ENCODE results near the gene ATAD2B.

ATAD2B gene

DNA sequence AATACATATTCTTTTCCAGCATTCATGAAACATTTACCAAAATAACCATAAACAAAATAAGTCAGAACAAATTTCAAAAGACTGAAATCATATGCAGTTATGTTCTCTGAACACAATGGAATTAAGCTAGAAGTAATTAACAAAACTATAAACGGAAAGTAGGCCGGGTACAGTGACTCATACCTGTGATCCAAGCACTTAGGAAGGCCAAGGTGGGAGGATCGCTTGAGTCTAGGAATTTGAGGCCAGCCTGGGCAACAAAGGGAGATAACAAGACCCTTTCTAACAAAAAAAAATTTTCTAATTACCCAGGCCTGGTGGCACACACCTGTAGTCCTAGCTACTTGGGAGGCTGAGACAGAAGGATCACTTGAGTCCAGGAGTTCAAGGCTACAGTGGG lies 14.9 kb downstream of the ATAD2B start:
- DNase-seq (ENCODE audit: low read depth), result no peak

DNA sequence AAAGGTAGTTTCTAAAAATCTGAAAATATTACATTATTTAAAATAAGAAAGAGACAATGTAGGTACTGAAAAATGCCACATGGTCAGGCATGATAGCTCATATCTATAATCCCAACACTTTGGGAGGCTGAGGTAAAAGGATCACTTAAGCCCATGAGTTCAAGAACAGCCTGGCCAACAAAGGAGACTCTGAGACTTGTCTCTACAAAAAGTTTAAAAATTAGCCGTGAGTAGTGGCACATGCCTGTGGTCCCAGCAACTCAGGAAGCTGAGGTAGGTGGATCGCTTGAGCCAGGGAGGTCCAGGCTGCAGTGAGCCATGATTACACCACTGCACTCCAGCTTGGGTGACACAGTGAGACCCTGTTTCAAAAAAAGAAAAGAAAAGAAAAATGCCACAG lies 21.8 kb downstream of the ATAD2B start:
- no peak for DNase-seq (ENCODE audit: low read depth)

DNA sequence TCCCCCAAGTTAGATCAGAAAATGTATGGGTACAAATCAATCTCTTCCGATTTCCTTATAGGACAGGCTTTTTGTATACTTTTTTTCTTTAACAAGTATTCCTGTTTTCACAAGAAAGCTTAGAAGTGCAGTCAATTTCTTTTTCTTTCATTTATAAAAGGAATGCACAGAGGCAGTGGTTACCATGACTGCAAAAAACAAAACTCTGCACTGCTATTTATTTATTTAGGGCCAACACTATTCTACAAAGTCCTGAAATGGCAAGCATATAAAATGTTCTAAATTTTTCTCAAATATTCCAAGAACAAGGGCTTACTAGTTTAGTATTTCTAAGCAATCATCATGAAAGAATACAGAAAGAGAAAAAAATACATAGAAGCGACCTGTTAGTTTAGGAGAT lies 22.2 kb downstream of the ATAD2B start:
- DNase-seq (ENCODE audit: low read depth), result peak; percentile 17

DNA sequence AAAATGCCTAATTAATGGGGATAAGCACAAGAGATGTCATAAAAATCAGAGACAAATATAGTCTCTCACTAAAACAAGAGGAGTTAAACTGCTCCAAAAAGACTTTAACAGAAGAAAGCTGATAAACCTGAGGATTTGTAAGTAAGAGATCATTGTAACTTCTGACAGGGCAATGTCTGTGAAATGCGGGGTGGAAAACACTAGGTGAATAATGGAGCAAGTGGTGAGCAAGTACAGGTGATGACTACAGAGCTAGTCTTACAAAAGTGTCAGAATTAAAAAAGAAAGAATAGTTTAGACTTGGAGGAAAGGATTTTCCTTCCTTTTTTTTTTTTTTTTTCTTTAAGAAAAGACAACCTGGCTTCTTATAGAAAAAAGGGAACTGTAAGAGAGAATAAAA lies 22.7 kb downstream of the ATAD2B start:
- DNase-seq (ENCODE audit: low read depth), result no peak

DNA sequence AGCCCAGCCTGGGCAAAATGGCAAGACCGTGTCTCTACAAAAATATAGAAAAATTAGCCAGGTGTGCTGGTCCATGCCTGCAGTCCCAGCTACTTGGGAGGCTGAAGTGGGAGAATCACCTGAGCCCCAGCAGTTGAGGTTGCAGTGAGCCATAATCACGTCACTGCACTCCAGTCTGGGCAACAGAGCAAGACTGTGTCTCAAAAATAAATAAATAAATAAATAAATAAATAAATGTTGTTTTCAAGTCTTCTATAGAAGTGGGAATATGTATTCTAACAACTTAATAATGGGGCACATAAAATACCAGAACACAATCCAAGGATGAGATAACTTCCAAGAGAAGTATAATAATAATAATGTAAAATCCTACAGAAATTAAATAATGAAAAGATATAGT lies 23.9 kb downstream of the ATAD2B start:
- DNase-seq (ENCODE audit: low read depth), result no peak

DNA sequence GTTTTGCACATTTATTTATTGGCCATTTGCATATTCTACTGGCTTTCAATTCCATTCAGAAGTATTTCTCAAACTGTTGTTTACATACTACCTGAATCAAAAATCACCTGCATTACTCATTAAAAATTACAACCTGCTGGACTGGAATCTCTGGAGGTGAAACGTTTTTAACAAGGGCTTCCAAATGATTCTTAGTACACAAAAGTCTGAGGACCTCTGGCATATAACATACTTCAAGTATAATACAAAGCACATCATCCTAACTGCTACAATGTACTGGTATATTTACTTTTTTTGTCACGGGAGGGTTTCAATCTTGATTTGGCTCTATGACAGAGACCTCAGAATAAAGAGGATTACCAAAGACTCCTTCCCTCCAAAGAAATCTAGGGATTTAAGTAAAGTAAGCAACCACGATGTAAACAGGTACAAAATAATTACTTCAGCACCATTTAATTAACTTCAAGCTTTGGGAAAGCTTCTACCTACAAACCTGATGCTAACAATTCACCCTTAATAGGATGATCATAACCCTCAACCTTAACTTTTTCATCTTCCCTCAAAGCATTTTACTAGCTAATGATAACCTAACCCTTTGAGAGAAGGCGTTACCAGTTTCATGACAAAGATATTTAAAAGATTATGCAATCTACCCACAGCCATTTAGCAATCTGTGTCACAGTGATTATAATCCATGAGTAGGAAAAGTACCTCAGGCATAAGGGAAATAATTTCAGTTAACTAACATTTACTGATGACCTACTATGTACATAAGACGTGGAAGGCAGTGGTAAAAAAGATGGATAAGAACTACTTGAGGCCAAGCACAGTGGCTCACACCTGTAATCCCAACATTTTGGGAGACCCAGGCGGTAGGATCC lies 24.7 kb downstream of the ATAD2B start:
- no peak for DNase-seq (ENCODE audit: low read depth)

DNA sequence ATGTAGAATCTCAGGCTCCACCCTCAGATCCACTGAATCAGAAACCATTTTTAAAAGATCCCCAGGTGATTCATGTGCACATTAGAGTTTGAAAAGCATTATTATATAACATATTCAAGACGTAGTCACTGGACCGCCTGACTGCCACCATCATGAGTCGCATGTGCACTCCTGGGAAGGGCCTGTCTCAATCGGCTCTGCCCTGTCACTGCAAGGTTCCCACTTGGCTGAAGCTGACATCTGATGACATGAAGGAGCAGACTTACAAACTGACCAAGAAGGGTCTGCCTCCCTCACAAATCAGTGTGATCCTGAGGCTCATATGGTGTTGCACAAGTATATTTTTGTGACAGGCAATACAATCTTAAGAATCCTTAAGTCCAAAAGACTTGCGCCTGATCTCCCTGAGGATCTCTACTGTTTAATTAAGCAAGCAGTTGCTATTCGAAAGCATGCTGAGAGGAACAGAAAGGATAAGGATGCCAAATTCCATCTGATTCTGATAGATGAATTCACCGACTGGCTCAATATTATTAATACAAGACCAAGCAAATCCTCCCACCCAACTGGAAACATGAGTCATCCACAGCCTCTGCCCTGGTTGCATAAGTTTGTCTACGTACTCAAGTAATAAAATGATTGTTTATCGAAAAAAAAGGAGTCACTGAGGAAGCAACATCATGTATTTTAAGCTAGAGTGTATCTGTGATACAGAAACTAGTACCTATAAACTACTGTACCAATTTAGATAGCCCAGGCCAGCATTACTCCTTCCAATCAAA lies 26.2 kb downstream of the ATAD2B start:
- peak; percentile 66 for DNase-seq (ENCODE audit: low read depth)

DNA sequence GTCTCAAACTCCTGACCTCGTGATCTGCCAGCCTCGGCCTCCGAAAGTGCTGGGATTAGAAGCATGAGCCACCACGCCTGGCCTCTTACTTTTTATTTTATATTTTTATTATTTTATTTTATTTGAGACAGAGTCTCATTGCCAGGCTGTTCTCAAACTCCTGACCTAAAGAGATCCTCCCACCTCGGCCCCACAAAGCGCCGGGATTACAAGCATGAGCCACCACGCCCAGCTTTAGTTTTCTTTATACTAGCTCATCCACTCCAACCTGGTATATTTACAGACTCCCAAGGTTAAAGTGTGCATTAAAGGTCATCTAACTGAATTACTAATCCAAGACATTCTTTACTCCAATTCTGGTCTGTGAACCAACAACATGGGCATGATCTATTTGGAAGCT lies 26.8 kb downstream of the ATAD2B start:
- no peak for DNase-seq (ENCODE audit: low read depth)

DNA sequence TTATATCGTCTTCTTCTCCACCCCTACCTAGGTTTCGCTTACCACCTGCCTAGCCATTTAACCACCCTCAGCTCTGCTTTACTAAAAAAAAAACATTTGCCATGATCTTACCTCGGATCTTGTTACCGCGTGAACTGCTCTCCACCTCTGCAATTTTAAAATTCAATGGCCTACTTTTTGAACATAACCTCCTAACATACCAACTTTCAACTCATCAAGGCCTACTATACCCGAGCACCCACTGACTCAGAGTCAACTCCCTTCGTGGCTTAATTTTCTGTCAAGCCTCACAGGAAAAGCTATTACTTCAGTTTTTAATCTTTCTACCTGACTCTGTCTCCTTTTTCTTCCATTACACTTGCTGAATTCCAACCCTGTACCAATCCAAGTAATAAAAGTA lies 55.7 kb downstream of the ATAD2B start:
- no peak for DNase-seq (ENCODE audit: low read depth)

DNA sequence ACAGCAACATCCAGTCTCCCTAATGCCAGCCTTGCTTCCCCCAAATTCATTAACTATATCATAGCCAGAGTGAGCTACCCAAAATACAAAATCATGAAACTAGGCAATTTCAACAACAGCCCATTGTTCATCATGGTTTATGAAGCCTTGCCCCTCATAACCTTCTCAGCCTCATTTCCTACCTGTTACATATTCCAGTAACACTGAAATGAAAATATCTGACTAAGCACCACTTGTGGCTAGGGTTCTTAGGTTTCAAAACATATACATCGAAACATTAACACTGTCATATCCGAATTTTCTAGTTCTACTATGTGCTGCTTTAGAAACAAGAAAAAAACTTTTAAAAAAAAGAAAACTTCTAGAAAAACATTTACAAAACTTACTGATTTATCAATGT lies 59.5 kb downstream of the ATAD2B start:
- no peak for DNase-seq (ENCODE audit: low read depth)

DNA sequence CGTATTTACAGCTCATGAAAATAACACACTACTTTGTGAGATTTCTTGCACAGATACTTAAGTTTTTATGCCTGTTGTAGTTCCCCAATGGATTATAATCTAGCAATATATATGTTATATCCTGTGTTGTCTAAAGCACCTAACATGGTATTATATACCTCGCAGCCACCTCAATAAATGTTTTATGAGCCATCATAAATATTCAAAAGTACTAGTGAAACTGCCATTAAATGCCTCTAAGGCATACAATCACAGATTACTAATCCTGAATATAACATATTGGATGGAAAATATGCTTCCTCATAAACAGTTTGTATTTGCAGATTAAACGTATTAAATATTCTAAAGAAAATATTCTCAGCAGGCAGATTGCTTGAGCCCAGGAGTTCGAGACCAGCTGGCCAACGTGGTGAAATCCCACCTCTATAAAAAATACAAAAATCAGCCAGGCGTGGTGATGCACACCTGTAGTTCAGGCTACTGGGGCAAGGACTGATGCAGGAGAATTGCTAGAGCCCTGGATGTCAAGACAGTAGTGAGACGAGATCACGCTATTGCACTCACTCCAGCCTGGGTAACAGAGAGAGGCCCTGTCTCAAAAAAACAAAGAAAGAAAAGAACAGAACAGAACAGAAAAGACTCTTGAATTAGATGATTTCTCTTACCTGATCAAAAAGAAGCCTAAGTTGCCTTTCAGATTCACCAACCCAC lies 64.1 kb downstream of the ATAD2B start:
- no peak for DNase-seq (ENCODE audit: low read depth)

DNA sequence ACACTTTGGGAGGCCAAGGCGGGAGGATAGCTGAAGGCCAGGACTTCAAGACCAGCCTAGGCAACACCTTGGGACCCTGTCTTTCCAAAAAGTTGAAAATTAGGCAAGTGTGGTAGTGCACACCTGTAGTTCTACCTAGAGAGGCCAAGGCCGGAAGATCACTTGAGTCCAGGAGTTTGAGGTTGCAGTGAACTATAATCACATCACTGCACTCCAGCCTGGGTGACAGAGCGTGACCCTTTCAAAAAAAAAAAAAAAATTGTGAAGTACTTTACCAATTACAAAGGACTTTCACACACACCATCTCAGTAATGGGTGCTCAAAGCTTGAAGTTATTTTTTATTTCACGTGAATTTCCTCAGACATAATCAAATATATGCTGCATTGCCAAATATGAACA lies 65.0 kb downstream of the ATAD2B start:
- DNase-seq (ENCODE audit: low read depth), result no peak

DNA sequence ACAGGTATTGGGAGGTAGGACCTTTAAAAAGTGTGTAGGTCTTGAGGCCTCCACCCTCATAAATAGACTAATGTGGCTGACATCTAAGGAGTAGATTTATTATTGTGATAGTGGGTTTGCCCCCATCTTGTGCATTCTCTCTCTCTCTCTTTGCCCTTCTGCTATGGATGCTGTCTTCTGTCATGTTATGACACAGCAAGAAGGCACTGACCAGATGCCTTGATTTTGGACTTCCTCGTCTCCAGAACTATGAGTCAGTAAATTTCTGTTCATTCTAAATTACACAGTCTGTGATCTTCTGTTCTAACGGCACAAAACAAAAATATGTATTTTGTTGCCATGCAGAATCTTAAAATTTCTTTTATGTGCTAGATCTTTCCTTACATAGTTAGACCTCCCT lies 66.9 kb downstream of the ATAD2B start:
- DNase-seq (ENCODE audit: low read depth), result no peak

DNA sequence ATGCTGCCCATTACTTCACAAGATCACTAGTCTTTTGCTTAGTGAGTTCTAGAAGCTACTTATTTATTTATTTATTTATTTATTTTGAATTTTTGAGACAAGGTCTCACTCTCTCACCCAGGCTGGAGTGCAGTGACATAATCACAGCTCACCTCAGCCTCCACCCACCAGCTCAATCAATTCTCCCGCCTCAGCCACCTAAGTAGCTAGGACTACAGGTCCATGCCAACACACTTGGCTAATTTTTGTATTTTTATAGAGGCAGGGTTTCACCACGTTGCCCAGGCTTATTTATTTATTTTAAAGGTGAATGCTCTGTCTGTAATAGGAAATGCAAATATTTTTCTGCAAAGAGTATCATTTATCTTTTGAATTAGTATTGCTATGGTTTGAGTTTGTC lies 67.7 kb downstream of the ATAD2B start:
- no peak for DNase-seq (ENCODE audit: low read depth)

DNA sequence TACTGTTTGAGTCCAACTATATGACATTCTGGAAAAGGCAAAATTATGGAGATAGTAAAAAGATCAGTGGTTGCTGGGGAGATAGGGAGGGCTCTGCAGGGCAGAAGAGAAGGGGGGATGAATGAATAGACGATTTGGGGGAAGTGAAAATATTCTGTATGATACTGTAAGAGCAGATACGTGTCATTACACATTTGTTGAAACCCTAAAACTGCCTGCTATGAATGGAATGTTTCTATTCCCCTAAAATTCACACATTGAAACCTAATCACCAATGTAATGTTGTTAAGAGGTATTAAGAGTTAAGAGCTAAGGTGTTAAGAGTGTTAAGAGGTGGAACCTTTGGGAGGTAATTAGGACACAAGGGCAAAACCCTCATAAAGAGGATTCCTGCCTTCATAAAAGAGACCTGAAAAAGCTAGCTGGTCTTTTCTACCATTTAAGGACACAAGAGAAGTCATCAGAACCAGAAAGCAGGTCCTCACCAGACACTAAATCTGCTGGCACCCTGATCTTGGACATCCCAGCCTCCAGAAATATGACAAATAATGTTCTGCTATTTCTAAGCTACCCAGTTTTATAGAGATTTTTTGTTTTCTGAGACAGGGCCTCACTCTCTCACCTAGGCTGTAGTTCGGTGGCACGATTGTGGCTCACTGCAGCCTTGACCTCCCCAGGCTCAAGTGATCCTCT lies 76.2 kb downstream of the ATAD2B start:
- DNase-seq (ENCODE audit: low read depth), result no peak

DNA sequence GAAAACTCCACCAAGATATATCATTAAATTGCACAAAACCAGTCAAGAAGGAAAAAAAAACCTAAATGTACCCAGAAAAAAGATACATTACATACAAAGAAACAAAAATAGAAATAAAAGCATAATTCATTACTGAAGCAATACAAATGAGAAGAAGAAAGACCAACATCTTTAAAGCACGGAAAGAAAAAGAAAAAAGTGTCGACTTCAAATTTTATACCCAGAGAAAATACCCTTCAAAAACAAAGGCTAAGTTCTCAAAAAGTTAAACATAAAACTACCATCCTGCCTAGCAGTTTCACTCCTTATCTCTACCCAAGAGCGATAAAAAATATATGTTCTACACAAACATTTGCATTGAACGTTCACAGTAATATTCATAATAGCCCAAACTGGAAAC lies 82.0 kb downstream of the ATAD2B start:
- no peak for DNase-seq (ENCODE audit: low read depth)

DNA sequence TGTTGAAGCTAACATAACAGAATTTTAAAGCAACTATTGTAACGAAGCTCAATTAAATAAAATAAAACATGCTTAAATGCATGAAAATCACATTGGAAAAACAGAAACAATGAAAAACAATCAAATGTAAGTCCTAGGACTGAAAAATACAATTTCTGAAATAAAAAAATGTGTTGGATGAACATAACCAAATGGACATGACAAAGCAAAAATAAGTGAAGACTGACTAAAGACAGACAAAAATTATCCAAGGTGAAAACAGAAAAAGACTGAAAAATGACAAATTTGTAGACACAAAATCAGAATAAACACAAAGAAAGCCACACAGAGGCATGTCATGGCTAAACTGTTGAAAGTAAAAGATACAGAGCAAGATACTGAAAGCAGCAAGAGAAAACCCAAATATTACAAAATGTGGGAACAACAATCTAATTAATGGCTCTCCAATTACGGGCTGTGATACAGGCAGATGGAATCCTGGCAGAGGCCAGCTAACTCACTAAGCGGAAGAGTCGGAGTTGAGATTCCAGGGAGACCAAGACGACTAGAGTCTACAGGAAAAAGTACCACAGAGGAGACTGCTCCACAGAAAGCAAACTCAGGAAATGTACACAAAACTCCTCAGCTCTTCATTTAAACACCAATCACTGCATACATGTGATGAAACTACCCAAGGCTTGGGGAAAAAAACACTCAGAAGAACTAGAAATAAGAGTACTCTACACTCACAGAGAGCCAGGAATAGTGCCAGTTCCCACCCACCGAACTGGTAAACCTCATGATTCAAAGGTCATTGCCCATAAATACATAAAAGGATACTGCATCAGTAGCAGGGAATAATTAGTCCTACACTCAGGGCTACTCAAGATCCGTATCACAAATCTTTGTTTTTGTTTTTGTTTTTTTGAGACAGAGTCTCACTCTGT lies 83.6 kb downstream of the ATAD2B start:
- no peak for DNase-seq (ENCODE audit: low read depth)

DNA sequence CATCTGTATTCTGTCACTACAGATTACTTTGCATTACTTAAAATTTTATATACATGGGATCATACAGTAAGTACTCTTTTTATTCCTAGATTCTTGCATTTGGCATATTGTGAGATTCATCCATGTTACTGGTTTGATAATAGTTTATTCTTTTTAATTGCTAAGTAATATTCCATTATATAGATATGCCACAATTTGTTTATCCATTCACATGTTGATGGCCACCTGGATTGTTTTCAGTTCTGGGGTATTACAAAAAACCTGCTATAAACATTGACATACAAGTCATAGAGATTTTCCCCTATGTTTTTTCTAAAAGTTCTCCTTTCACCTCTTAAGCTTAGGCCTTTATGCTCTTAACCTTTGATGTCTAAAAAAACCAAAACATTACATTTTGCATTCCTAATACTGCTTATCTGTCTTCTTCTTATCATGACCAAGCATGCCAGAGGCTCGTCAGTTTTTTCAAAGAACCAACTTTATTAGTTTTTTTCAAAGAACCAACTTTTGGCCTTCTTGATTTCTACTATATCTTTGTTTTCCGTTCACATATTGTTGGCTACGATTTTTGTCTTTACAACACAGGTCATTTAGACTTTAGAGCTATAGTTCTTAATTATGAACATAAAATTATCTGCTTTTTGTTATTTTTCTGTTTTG lies 86.9 kb downstream of the ATAD2B start:
- no peak for DNase-seq (ENCODE audit: low read depth)

DNA sequence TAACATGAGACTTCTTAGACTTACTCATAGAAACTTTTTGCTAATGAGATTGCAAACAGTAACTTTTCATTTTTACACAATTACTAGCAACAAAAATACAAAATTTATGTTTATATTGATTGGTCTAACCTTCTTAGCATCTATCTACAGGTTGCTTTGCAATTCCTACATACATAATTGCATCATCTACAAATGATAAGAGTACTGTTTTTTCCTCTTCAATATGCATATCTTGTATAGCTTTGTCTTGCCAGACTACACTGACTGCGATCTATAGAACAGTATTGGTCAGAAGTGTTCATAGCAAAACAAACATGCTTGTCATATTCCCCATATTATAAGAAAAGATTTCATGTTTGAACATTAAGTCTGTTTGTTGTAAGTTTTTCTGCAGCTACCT lies 87.9 kb downstream of the ATAD2B start:
- DNase-seq (ENCODE audit: low read depth), result no peak

DNA sequence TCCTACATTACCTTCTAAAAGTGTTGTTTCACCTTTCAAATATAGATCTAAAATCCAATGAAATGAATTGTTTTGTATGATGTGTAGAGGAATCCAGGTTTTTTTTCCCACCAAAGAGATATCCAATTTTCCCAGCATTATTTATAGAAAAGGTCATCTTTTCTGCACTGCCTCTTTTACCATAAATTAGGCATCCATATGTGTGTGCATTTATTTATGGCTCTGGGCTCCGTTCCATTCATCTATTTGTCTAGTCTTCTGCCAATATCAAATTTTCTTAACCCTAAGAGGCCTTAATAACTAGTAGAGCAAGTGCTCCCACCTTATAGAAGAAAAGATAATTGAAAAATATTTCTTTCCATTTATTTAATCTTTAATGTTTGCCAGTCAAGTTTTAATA lies 88.3 kb downstream of the ATAD2B start:
- no peak for DNase-seq (ENCODE audit: low read depth)

DNA sequence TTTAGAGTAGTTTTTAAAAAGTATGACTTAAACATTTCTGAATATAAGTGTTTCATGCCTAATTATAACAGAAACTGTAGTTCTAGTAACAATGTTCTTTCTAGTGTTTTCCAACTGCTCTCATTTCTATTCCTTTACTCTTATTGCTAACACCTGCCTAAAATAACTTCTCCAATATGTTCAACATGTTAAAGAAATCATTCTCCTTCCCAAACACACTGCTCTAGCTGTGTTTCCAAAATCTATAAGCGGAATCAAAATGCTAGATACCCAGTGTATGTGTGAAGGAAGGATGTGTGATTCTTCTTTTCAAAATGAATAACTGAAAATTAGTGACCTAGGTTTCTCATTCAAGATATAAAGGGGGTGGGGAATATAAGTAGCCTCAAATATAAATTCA lies 89.1 kb downstream of the ATAD2B start:
- DNase-seq (ENCODE audit: low read depth), result no peak

Measured in fibroblast of the conjunctiva (primary cell).